SK-N-SH treated with all-trans-retinoic acid at 6 μM for 48 hours (cell line): ENCODE results near the gene SEZ6L.

Experiments
- ATAC-seq: fragments of 200-7000 bp; cut with Tn5 transposase; 3 replicates; pipeline ENCODE4 v1.9.1; 2020; ENCODE audit warnings: mild to moderate bottlenecking, moderate library complexity
- ARNTL ChIP-seq: fragments of 450-650 bp; formaldehyde crosslinking; IDR thresholded peaks from 2 replicates; pipeline ENCODE4 v1.5.0; 2020; ENCODE audit warnings: low read depth, mild to moderate bottlenecking, moderate library complexity, borderline replicate concordance
- BACH2 ChIP-seq: fragments of 250-450 bp; sonication (Bioruptor Pico); IDR thresholded peaks from 2 replicates; pipeline ENCODE4 v1.9.0; 2021; ENCODE audit warnings: mild to moderate bottlenecking, borderline replicate concordance
- CREB5 ChIP-seq: fragments of 250-450 bp; sonication (Bioruptor Pico); IDR thresholded peaks from 2 replicates; pipeline ENCODE4 v1.5.1; 2020; ENCODE audit warnings: low read depth, mild to moderate bottlenecking, moderate library complexity
- CSDC2 ChIP-seq: fragments of 250-450 bp; sonication (Bioruptor Pico); IDR thresholded peaks from 2 replicates; pipeline ENCODE4 v1.5.0; 2020; ENCODE audit warnings: mild to moderate bottlenecking, moderate library complexity
- CSRNP3 ChIP-seq: fragments of 250-450 bp; sonication (Bioruptor Pico); IDR thresholded peaks from 2 replicates; pipeline ENCODE4 v1.5.1; 2021; ENCODE audit warnings: mild to moderate bottlenecking, moderate library complexity
- ESRRG ChIP-seq: fragments of 250-450 bp; sonication (Bioruptor Pico); IDR thresholded peaks from 2 replicates; pipeline ENCODE4 v1.6.1; 2021; ENCODE audit warnings: mild to moderate bottlenecking
- GLIS3 ChIP-seq: fragments of 250-450 bp; sonication (Bioruptor Pico); IDR thresholded peaks from 2 replicates; pipeline ENCODE4 v1.5.0; 2020; ENCODE audit warnings: mild to moderate bottlenecking, moderate library complexity
- ISL1 ChIP-seq: fragments of 250-450 bp; sonication (Bioruptor Pico); IDR thresholded peaks from 2 replicates; pipeline ENCODE4 v2.1.2; 2022; ENCODE audit warnings: mild to moderate bottlenecking, moderate library complexity
- OSR1 ChIP-seq: fragments of 250-450 bp; sonication (Bioruptor Pico); IDR thresholded peaks from 2 replicates; pipeline ENCODE4 v1.8.0; 2022; ENCODE audit warnings: moderate library complexity, mild to moderate bottlenecking, inconsistent platforms
- PATZ1 ChIP-seq: fragments of 250-450 bp; sonication (Bioruptor Pico); IDR thresholded peaks from 2 replicates; pipeline ENCODE4 v1.8.0; 2020; ENCODE audit warnings: mild to moderate bottlenecking, moderate library complexity, borderline replicate concordance
- POU6F1 ChIP-seq: fragments of 250-450 bp; sonication (Bioruptor Pico); IDR thresholded peaks from 2 replicates; pipeline ENCODE4 v1.8.0; 2021; ENCODE audit warnings: low read depth, mild to moderate bottlenecking, moderate library complexity, borderline replicate concordance
- PPARA ChIP-seq: fragments of 250-450 bp; sonication (Bioruptor Pico); IDR thresholded peaks from 2 replicates; pipeline ENCODE4 v1.5.0; 2020; ENCODE audit warnings: mild to moderate bottlenecking, borderline replicate concordance
- RARB ChIP-seq: fragments of 250-450 bp; sonication (Bioruptor Pico); IDR thresholded peaks from 2 replicates; pipeline ENCODE4 v1.8.0; 2021; ENCODE audit warnings: mild to moderate bottlenecking, moderate library complexity
- SNAI2 ChIP-seq: fragments of 250-450 bp; sonication (Bioruptor Pico); IDR thresholded peaks from 2 replicates; pipeline ENCODE4 v1.5.0; 2020; ENCODE audit warnings: mild to moderate bottlenecking, moderate library complexity
- TCF4 ChIP-seq: fragments of 250-450 bp; sonication (Bioruptor Pico); IDR thresholded peaks from 2 replicates; pipeline ENCODE4 v1.8.0; 2021; ENCODE audit warnings: mild to moderate bottlenecking, moderate library complexity, borderline replicate concordance
- TOX ChIP-seq: fragments of 250-450 bp; sonication (Bioruptor Pico); IDR thresholded peaks from 2 replicates; pipeline ENCODE4 v1.8.0; 2021; ENCODE audit warnings: mild to moderate bottlenecking, moderate library complexity, borderline replicate concordance
- TSHZ2 ChIP-seq: fragments of 250-450 bp; sonication (Bioruptor Pico); IDR thresholded peaks from 2 replicates; pipeline ENCODE4 v1.5.0; 2020; ENCODE audit warnings: mild to moderate bottlenecking, moderate library complexity
- ZC3H10 ChIP-seq: fragments of 250-450 bp; sonication (Bioruptor Pico); IDR thresholded peaks from 2 replicates; pipeline ENCODE4 v1.5.1; 2021; ENCODE audit warnings: mild to moderate bottlenecking, moderate library complexity
- ZFP3 ChIP-seq: fragments of 250-450 bp; sonication (Bioruptor Pico); IDR thresholded peaks from 2 replicates; pipeline ENCODE4 v1.5.0; 2020; ENCODE audit warnings: mild to moderate bottlenecking, moderate library complexity
- ZFP30 ChIP-seq: fragments of 450-650 bp; formaldehyde crosslinking; IDR thresholded peaks from 2 replicates; pipeline ENCODE4 v1.5.0; 2022; ENCODE audit warnings: mild to moderate bottlenecking, moderate library complexity
- ZNF565 ChIP-seq: fragments of 450-650 bp; formaldehyde crosslinking; conservative IDR thresholded peaks from 2 replicates; pipeline ENCODE4 v1.5.0; 2020; ENCODE audit warnings: low read depth, mild to moderate bottlenecking, moderate library complexity
- ZNF70 ChIP-seq: fragments of 450-650 bp; formaldehyde crosslinking; IDR thresholded peaks from 2 replicates; pipeline ENCODE4 v1.5.0; 2020; ENCODE audit warnings: mild to moderate bottlenecking, moderate library complexity
- ZNF8 ChIP-seq: fragments of 450-650 bp; formaldehyde crosslinking; IDR thresholded peaks from 2 replicates; pipeline ENCODE4 v1.5.0; 2020; ENCODE audit warnings: mild to moderate bottlenecking, moderate library complexity

Gene SEZ6L

GRCh38 chr22:26169315-26170111, at the start of gene SEZ6L:
TSS of gene SEZ6L (plus strand) at chr22:26169462. CDS start at chr22:26169670, 208 bp downstream.
- ATAC-seq, result peak; percentile 41; the same call in 2 of the 3 replicates
- TF ChIP-seq POU6F1, result no peak
- no peak for TF ChIP-seq CREB5 (CRISPR knock-in tag)
- no peak for TF ChIP-seq ZNF8 (CRISPR knock-in tag)
- no peak for TF ChIP-seq TCF4 (CRISPR knock-in tag)
- TF ChIP-seq ZNF565 (CRISPR knock-in tag), result no peak
- no peak for TF ChIP-seq OSR1
- TF ChIP-seq CSRNP3 (CRISPR knock-in tag), result no peak
- TF ChIP-seq ESRRG (CRISPR knock-in tag), result no peak
- TF ChIP-seq CSDC2 (CRISPR knock-in tag), result no peak
- TF ChIP-seq ISL1 (CRISPR knock-in tag), result no peak
- no peak for TF ChIP-seq ZC3H10 (CRISPR knock-in tag)
- TF ChIP-seq ZFP30 (CRISPR knock-in tag), result no peak
- no peak for TF ChIP-seq BACH2 (CRISPR knock-in tag)
- TF ChIP-seq RARB, result no peak
- TF ChIP-seq TOX (CRISPR knock-in tag), result no peak
- no peak for TF ChIP-seq ZFP3 (CRISPR knock-in tag)
- no peak for TF ChIP-seq PPARA (CRISPR knock-in tag)
- no peak for TF ChIP-seq GLIS3 (CRISPR knock-in tag)
- TF ChIP-seq SNAI2, result no peak

- ATAC-seq, result no peak
- TF ChIP-seq ISL1 (CRISPR knock-in tag) (no peak), ZNF70 (no peak), OSR1 (no peak)
Observed at GRCh38 chr22:26122920-26123468, 46.3 kb upstream of the SEZ6L start.

- no peak for TF ChIP-seq ARNTL
- no peak for TF ChIP-seq TSHZ2 (CRISPR knock-in tag)
- no peak for TF ChIP-seq ZNF70
- no peak for TF ChIP-seq ZFP3 (CRISPR knock-in tag)
- TF ChIP-seq ESRRG (CRISPR knock-in tag), result no peak
- TF ChIP-seq CREB5 (CRISPR knock-in tag), result no peak
- TF ChIP-seq GLIS3 (CRISPR knock-in tag), result no peak
- no peak for TF ChIP-seq PATZ1 (CRISPR knock-in tag)
- TF ChIP-seq RARB, result no peak
- TF ChIP-seq ZC3H10 (CRISPR knock-in tag), result no peak
- no peak for TF ChIP-seq TCF4 (CRISPR knock-in tag)
- no peak for TF ChIP-seq ISL1 (CRISPR knock-in tag)
- no peak for TF ChIP-seq SNAI2
- TF ChIP-seq ZNF565 (CRISPR knock-in tag), result no peak
- no peak for TF ChIP-seq ZNF8 (CRISPR knock-in tag)
- no peak for TF ChIP-seq TOX (CRISPR knock-in tag)
- TF ChIP-seq CSRNP3 (CRISPR knock-in tag), result no peak
- TF ChIP-seq OSR1, result no peak
- TF ChIP-seq BACH2 (CRISPR knock-in tag), result no peak
- no peak for ATAC-seq
Observed at GRCh38 chr22:26124991-26125725, 44.1 kb upstream of the SEZ6L start.
